ENCODE data around the gene ARSA.

ARSA gene

GRCh38 chr22:50610581-50610980 lies 17.4 kb downstream of the ARSA start:
- H3K36me3 ChIP-seq (ENCODE audit: control insufficient read depth, low read length) = no peaks in the 10 kb centered on the region
- TF ChIP-seq CTCF (IDR thresholded peaks at IDR 0.05; ENCODE audit: low read depth, low read length, poor library complexity, severe bottlenecking) (no peak), EZH2phosphoT487 (IDR thresholded peaks at IDR 0.05; ENCODE audit: borderline replicate concordance, low read length) (no peak)
- H3K9me2 ChIP-seq (replicated peaks; ENCODE audit: control insufficient read depth, low read length) = no peaks in the 10 kb centered on the region
- peaks cover 36% of the 10 kb centered on the region for H3K27me3 ChIP-seq (ENCODE audit: control insufficient read depth, low read length)
- no peak overlapping the region for H3K4me3 ChIP-seq (ENCODE audit: low read length)
- H3K79me2 ChIP-seq (ENCODE audit: control insufficient read depth, low read length) = no peaks in the 10 kb centered on the region
- no peak overlapping the region for H3K27ac ChIP-seq (ENCODE audit: low read depth, low read length)
- H4K20me1 ChIP-seq (ENCODE audit: control insufficient read depth, insufficient read depth, low read depth, low read length) = no peaks in the 10 kb centered on the region
- no peak overlapping the region for H3K4me2 ChIP-seq (ENCODE audit: low read length)
- H3K4me1 ChIP-seq (ENCODE audit: control insufficient read depth, low read length) = peaks cover 11% of the 10 kb centered on the region
- H3F3A ChIP-seq (ENCODE audit: control insufficient read depth, insufficient read depth) = 0 out of 2 replicates have a peak, but pooled peaks cover 2% of the 10 kb centered on the region
- H3K9me3 ChIP-seq (ENCODE audit: control insufficient read depth, insufficient read depth, low read length) = no peaks in the 10 kb centered on the region

- Histone ChIP-seq H3K9me3 (ENCODE audit: control insufficient read depth, insufficient read depth, low read length) (no peaks in the 10 kb centered on the region), H3F3A (ENCODE audit: control insufficient read depth, insufficient read depth) (0 out of 2 replicates have a peak, but pooled peaks cover 2% of the 10 kb centered on the region), H3K36me3 (ENCODE audit: control insufficient read depth, low read length) (no peaks in the 10 kb centered on the region), H3K27me3 (ENCODE audit: control insufficient read depth, low read length) (peaks cover 36% of the 10 kb centered on the region), H3K4me1 (ENCODE audit: control insufficient read depth, low read length) (peaks cover 15% of the 10 kb centered on the region), H3K4me3 (ENCODE audit: low read length) (no peak overlapping the region), H3K27ac (ENCODE audit: low read depth, low read length) (no peak overlapping the region), H3K9me2 (replicated peaks; ENCODE audit: control insufficient read depth, low read length) (no peaks in the 10 kb centered on the region), H3K79me2 (ENCODE audit: control insufficient read depth, low read length) (no peaks in the 10 kb centered on the region), H3K4me2 (ENCODE audit: low read length) (no peak overlapping the region), H4K20me1 (ENCODE audit: control insufficient read depth, insufficient read depth, low read depth, low read length) (no peaks in the 10 kb centered on the region)
- no peak for TF ChIP-seq CTCF (IDR thresholded peaks at IDR 0.05; ENCODE audit: low read depth, low read length, poor library complexity, severe bottlenecking)
- no peak for TF ChIP-seq EZH2phosphoT487 (IDR thresholded peaks at IDR 0.05; ENCODE audit: borderline replicate concordance, low read length)
Measured at GRCh38 chr22:50610041-50610451, 17.9 kb downstream of the ARSA start.

- H4K20me1 ChIP-seq (ENCODE audit: control insufficient read depth, insufficient read depth, low read depth, low read length) = no peaks in the 10 kb centered on the region
- no peak overlapping the region for H3K4me2 ChIP-seq (ENCODE audit: low read length)
- H3K36me3 ChIP-seq (ENCODE audit: control insufficient read depth, low read length) = no peaks in the 10 kb centered on the region
- H3K4me3 ChIP-seq (ENCODE audit: low read length) = no peak overlapping the region
- H3K27ac ChIP-seq (ENCODE audit: low read depth, low read length) = no peak overlapping the region
- peaks cover 15% of the 10 kb centered on the region for H3K4me1 ChIP-seq (ENCODE audit: control insufficient read depth, low read length)
- H3F3A ChIP-seq (ENCODE audit: control insufficient read depth, insufficient read depth) = no peaks in the 10 kb centered on the region
- no peaks in the 10 kb centered on the region for H3K9me3 ChIP-seq (ENCODE audit: control insufficient read depth, insufficient read depth, low read length)
- peaks cover 36% of the 10 kb centered on the region for H3K27me3 ChIP-seq (ENCODE audit: control insufficient read depth, low read length)
- no peak for TF ChIP-seq CTCF (IDR thresholded peaks at IDR 0.05; ENCODE audit: low read depth, low read length, poor library complexity, severe bottlenecking)
- TF ChIP-seq EZH2phosphoT487 (IDR thresholded peaks at IDR 0.05; ENCODE audit: borderline replicate concordance, low read length) = no peak
- H3K9me2 ChIP-seq (replicated peaks; ENCODE audit: control insufficient read depth, low read length) = no peaks in the 10 kb centered on the region
- H3K79me2 ChIP-seq (ENCODE audit: control insufficient read depth, low read length) = no peaks in the 10 kb centered on the region
Measured at GRCh38 chr22:50609599-50609998, 18.4 kb downstream of the ARSA start.
